Measurements from ENCODE around the gene BCKDHA.
"Not testable (repeated sequence)": the region's sequence is repeated elsewhere in the genome, so short reads cannot be mapped to it uniquely, and the experiment has no call there.

BCKDHA gene

DNA sequence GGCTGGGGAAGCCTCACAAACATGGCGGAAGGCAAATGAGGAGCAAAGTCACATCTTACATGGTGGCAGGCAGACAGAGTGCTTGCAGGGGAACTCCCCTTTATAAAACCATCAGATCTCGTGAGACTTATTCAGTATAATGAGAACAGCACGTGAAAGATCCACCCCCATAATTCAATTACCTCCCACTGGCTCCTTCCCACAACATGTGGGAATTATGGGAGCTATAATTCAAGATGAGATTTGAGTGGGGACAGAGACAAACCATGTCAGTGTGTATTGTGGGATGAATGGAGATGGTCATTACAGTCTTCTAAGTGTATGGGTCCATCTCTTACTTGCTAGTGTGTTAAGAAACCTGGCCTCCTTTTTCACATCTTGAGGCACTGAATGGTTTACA is 4.4 kb downstream of the BCKDHA start:
- ChIA-PET POLR2A (no interaction called here), CTCF (interaction anchor here (0.8 kb wide), 1 partner anchor 23 kb away, joined by 3 read pairs; no protein-coding TSS in a partner anchor)
- DNase-seq (ENCODE audit: extremely low spot score), result no peak
- no peak for TF ChIP-seq FOXM1 (IDR thresholded peaks at IDR 0.05; ENCODE audit: borderline replicate concordance)
- no peak for TF ChIP-seq HDGF (IDR thresholded peaks at IDR 0.05; ENCODE audit: borderline replicate concordance)
- TF ChIP-seq LEF1 (IDR thresholded peaks at IDR 0.05; ENCODE audit: borderline replicate concordance), result no peak
- TF ChIP-seq FOXA1 (IDR thresholded peaks at IDR 0.05), result no peak
- TF ChIP-seq, protein P1, sequence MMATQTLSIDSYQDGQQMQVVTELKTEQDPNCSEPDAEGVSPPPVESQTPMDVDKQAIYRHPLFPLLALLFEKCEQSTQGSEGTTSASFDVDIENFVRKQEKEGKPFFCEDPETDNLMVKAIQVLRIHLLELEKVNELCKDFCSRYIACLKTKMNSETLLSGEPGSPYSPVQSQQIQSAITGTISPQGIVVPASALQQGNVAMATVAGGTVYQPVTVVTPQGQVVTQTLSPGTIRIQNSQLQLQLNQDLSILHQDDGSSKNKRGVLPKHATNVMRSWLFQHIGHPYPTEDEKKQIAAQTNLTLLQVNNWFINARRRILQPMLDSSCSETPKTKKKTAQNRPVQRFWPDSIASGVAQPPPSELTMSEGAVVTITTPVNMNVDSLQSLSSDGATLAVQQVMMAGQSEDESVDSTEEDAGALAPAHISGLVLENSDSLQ (IDR thresholded peaks at IDR 0.05), result no peak
- no peak for TF ChIP-seq TARDBP (IDR thresholded peaks at IDR 0.05)
- TF ChIP-seq SUZ12 (IDR thresholded peaks at IDR 0.05), result no peak
- no peak for TF ChIP-seq L3MBTL2 (conservative IDR thresholded peaks at IDR 0.05)

DNA sequence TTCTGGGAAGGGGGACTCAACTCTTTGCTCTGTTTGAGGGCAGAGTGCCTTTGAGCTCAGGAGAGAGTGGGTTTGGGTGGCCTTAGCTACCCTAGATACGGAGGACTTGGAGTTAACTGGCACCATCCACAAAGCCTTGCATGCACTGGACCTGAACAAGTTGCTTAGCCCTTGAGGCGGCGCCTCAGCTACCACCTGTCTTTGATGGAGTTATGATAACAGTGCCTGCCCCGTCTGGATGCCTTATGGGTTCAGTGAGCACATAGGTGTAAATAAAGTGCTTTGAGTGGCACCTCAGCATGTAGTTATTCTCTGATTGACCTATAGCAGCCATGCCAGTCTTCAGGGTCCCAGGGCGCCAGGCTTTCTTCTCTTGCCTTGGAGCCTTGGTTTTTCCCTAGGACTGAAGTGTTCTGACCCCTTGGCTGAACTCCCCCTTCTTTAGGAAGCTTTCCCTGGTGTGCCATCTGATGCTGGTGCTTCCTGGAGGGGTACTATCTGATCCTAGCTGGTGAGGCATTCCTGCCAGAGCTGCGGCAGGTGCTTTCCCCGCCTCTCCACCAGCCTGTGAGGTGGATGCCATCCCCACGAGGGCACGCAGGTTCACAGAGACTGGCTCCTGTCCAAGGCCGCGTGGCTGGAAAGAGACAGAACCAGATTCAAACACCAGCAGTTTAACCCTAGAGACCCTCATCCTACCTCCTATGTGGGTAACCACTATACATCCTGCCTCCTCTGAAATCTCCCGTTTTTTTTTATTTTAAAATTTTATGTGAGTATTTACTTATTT is 5.8 kb downstream of the BCKDHA start:
- TF ChIP-seq ARNT (IDR thresholded peaks at IDR 0.05), result no peak
- TF ChIP-seq L3MBTL2 (conservative IDR thresholded peaks at IDR 0.05), result no peak
- TF ChIP-seq FOXK2 (IDR thresholded peaks at IDR 0.05), result no peak
- TF ChIP-seq LEF1 (IDR thresholded peaks at IDR 0.05; ENCODE audit: borderline replicate concordance), result no peak
- TF ChIP-seq SP1 (IDR thresholded peaks at IDR 0.05), result no peak
- TF ChIP-seq FOXA1 (IDR thresholded peaks at IDR 0.05), result no peak
- no peak for TF ChIP-seq FOXM1 (IDR thresholded peaks at IDR 0.05; ENCODE audit: borderline replicate concordance)
- TF ChIP-seq ZNF384 (IDR thresholded peaks at IDR 0.05), result no peak
- TF ChIP-seq BHLHE40 (IDR thresholded peaks at IDR 0.05; ENCODE audit: borderline replicate concordance), result no peak
- TF ChIP-seq TARDBP (IDR thresholded peaks at IDR 0.05), result no peak
- TF ChIP-seq SUZ12 (IDR thresholded peaks at IDR 0.05), result no peak
- TF ChIP-seq, protein P1 (IDR thresholded peaks at IDR 0.05), result no peak
- TF ChIP-seq NFRKB (IDR thresholded peaks at IDR 0.05), result no peak
- no peak for TF ChIP-seq ELF4 (IDR thresholded peaks at IDR 0.05)
- no peak for TF ChIP-seq CTBP1 (IDR thresholded peaks at IDR 0.05; ENCODE audit: borderline replicate concordance)
- ChIA-PET CTCF (no interaction called here), POLR2A (no interaction called here)
- no peak for DNase-seq (ENCODE audit: extremely low spot score)

DNA sequence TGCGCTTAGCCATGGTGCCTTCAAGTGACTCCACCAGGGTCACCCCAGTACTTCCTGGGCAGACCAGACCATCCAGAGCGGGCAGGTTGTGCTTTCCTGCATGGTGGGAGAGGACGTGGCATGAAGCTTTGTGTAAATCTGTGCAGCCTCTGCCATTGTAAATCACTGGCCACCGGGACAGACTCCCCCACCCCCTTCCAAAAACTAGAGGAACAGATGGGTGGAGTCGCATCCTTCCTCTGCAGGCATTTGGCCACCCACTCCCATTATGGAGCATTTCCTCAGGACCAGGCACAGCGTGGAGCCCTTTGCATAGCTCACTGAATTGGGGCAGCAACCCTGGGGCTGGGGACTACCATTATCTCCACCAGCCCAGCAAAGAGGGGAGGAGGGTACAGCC is 8.2 kb downstream of the BCKDHA start:
- CTCF ChIA-PET, result interaction anchor here (0.5 kb wide), 1 partner anchor 484 kb away, joined by 3 read pairs; no protein-coding TSS in a partner anchor

DNA sequence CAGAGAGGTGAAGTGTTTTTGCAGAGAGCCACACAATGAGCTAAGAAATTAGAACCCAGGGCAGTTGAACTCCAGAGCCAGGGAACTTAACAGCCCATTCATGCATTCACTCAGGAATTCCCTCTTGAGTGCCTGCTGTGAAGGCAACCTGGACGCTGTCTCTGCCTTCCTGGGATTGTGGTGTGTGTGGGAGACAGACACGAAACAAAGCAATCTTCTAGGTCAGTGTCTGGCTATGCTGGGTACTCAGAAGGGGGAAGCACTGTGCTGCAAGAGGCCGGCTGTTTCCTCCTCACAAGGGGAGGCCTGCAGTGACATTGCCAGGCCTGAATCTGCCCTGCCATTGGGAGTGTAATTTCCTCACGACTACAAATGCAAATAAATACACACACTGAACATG is 9.7 kb downstream of the BCKDHA start:
- TF ChIP-seq ARNT (IDR thresholded peaks at IDR 0.05) (no peak), L3MBTL2 (conservative IDR thresholded peaks at IDR 0.05) (no peak), BHLHE40 (IDR thresholded peaks at IDR 0.05; ENCODE audit: borderline replicate concordance) (no peak), TARDBP (IDR thresholded peaks at IDR 0.05) (no peak), HDGF (IDR thresholded peaks at IDR 0.05; ENCODE audit: borderline replicate concordance) (no peak), FOXA1 (IDR thresholded peaks at IDR 0.05) (no peak), ZNF384 (IDR thresholded peaks at IDR 0.05) (no peak), NFRKB (IDR thresholded peaks at IDR 0.05) (no peak), ELF4 (IDR thresholded peaks at IDR 0.05) (no peak), LEF1 (IDR thresholded peaks at IDR 0.05; ENCODE audit: borderline replicate concordance) (no peak), FOXK2 (IDR thresholded peaks at IDR 0.05) (no peak), SP1 (IDR thresholded peaks at IDR 0.05) (no peak), SUZ12 (IDR thresholded peaks at IDR 0.05) (no peak), CTBP1 (IDR thresholded peaks at IDR 0.05; ENCODE audit: borderline replicate concordance) (no peak), FOXM1 (IDR thresholded peaks at IDR 0.05; ENCODE audit: borderline replicate concordance) (no peak)
- TF ChIP-seq, protein P1 (IDR thresholded peaks at IDR 0.05), result no peak
- DNase-seq (ENCODE audit: extremely low spot score), result no peak
- ChIA-PET CTCF (interaction anchor here (0.6 kb wide), 1 partner anchor 28 kb away, joined by 4 read pairs; no protein-coding TSS in a partner anchor), POLR2A (no interaction called here)

More for the DNA sequence above, 8.2 kb downstream of the BCKDHA start:
- no peak for DNase-seq (ENCODE audit: extremely low spot score)
- TF ChIP-seq FOXK2 (IDR thresholded peaks at IDR 0.05) (no peak), ARNT (IDR thresholded peaks at IDR 0.05) (no peak), FOXA1 (IDR thresholded peaks at IDR 0.05) (no peak), LEF1 (IDR thresholded peaks at IDR 0.05; ENCODE audit: borderline replicate concordance) (no peak), ZNF384 (IDR thresholded peaks at IDR 0.05) (no peak), SP1 (IDR thresholded peaks at IDR 0.05) (no peak), HDGF (IDR thresholded peaks at IDR 0.05; ENCODE audit: borderline replicate concordance) (no peak), FOXM1 (IDR thresholded peaks at IDR 0.05; ENCODE audit: borderline replicate concordance) (no peak), TARDBP (IDR thresholded peaks at IDR 0.05) (no peak), L3MBTL2 (conservative IDR thresholded peaks at IDR 0.05) (no peak), SUZ12 (IDR thresholded peaks at IDR 0.05) (no peak), NFRKB (IDR thresholded peaks at IDR 0.05) (no peak), BHLHE40 (IDR thresholded peaks at IDR 0.05; ENCODE audit: borderline replicate concordance) (no peak)
- TF ChIP-seq, protein P1 (IDR thresholded peaks at IDR 0.05), result no peak
- POLR2A ChIA-PET, result interaction anchor here (1.1 kb wide), 1 partner anchor 34 kb away, joined by 5 read pairs; the partner anchor contains the start of gene DMAC2

- TF ChIP-seq SUZ12 (IDR thresholded peaks at IDR 0.05) (no peak), FOXA1 (IDR thresholded peaks at IDR 0.05) (no peak), HDGF (IDR thresholded peaks at IDR 0.05; ENCODE audit: borderline replicate concordance) (no peak), ZNF384 (IDR thresholded peaks at IDR 0.05) (no peak), TARDBP (IDR thresholded peaks at IDR 0.05) (no peak), FOXM1 (IDR thresholded peaks at IDR 0.05; ENCODE audit: borderline replicate concordance) (no peak), NFRKB (IDR thresholded peaks at IDR 0.05) (no peak), L3MBTL2 (conservative IDR thresholded peaks at IDR 0.05) (no peak), LEF1 (IDR thresholded peaks at IDR 0.05; ENCODE audit: borderline replicate concordance) (no peak), ELF4 (IDR thresholded peaks at IDR 0.05) (no peak), ARNT (IDR thresholded peaks at IDR 0.05) (no peak), FOXK2 (IDR thresholded peaks at IDR 0.05) (no peak), BHLHE40 (IDR thresholded peaks at IDR 0.05; ENCODE audit: borderline replicate concordance) (no peak), CTBP1 (IDR thresholded peaks at IDR 0.05; ENCODE audit: borderline replicate concordance) (no peak), SP1 (IDR thresholded peaks at IDR 0.05) (no peak)
- TF ChIP-seq, protein P1 (IDR thresholded peaks at IDR 0.05), result no peak
- POLR2A ChIA-PET, result interaction anchor here (0.7 to 1.9 kb wide), 2 partner anchors 9 to 31 kb away, joined by 5 to 8 read pairs; partner anchors contain the start of gene DMAC2
- DNase-seq (ENCODE audit: extremely low spot score), result no peak
- CTCF ChIA-PET, result interaction anchor here (0.6 to 1.4 kb wide), 3 partner anchors 22 to 31 kb away, joined by 3 to 6 read pairs (median 4); partner anchors contain the start of gene DMAC2
These were observed 10.6 kb downstream of the BCKDHA start for GRCh38 chr19:41408256-41408655.

DNA sequence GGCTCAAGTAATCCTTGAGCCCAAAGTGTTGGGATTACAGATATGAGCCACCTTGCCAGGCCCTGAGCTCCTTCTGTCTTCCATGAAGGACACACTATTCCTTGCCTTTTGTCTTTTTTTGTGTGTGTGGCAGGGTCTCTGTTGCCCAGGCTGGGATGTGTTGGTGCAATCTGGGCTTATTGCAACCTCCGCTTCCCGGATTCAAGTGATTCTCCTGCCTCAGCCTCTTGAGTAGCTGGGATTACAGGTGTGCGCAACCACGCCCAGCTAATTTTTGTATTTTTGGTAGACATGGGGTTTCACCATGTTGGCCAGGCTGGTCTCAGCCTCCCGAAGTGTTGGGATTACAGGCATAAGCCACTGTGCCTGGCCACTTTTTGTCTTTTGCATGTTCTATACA is 11.2 kb downstream of the BCKDHA start:
- DNase-seq (ENCODE audit: extremely low spot score), result not testable (repeated sequence)
- POLR2A ChIA-PET, result interaction anchor here (1.9 kb wide), 1 partner anchor 10 kb away, joined by 8 read pairs; no protein-coding TSS in a partner anchor
- CTCF ChIA-PET, result interaction anchor here (1.4 kb wide), 1 partner anchor 31 kb away, joined by 3 read pairs; the partner anchor contains the start of gene DMAC2
